Smooth muscle cell (in vitro differentiated cells): ENCODE data around the gene CDHR3. TPM values are rescaled to one million over a fixed set of nuclear protein-coding genes. Genes with fewer than 3 reads are reported as not detected.

ENCODE experiments used
- DNase-seq: peaks from one replicate; lab custom pipeline; 2025; ENCODE audit not compliant: unreplicated experiment; lab: John Stamatoyannopoulos, UW
- H2AFZ ChIP-seq: fragments of 200-600 bp; sonication (generic); 2 replicates; pipeline ENCODE4 v1.6.0; 2016; ENCODE audit warnings: antibody characterized with exemption, low read depth, mild to moderate bottlenecking
- H3F3A ChIP-seq: fragments of 200-600 bp; sonication (generic); 2 replicates; pipeline ENCODE4 v1.6.0; 2017; ENCODE audit warnings: antibody characterized with exemption, low read depth
- H3K27ac ChIP-seq: fragments of 200-600 bp; sonication (generic); 2 replicates; pipeline ENCODE4 v1.5.1; 2016; ENCODE audit warnings: low read depth, mild to moderate bottlenecking
- H3K27me3 ChIP-seq: fragments of 200-600 bp; sonication (generic); 2 replicates; pipeline ENCODE4 v1.6.1; 2016; ENCODE audit warnings: low read depth, mild to moderate bottlenecking
- H3K36me3 ChIP-seq: fragments of 200-600 bp; sonication (generic); 2 replicates; pipeline ENCODE4 v1.5.1; 2016; ENCODE audit warnings: low read depth
- H3K4me1 ChIP-seq: fragments of 200-600 bp; sonication (generic); 2 replicates; pipeline ENCODE4 v1.5.1; 2016; ENCODE audit warnings: low read depth
- H3K4me2 ChIP-seq: fragments of 200-600 bp; sonication (generic); 2 replicates; pipeline ENCODE4 v1.6.0; 2016; ENCODE audit warnings: mild to moderate bottlenecking
- H3K4me3 ChIP-seq: fragments of 200-600 bp; sonication (generic); 2 replicates; pipeline ENCODE4 v1.5.1; 2016; ENCODE audit warnings: mild to moderate bottlenecking
- H3K79me2 ChIP-seq: fragments of 200-600 bp; sonication (generic); 2 replicates; pipeline ENCODE4 v1.6.0; 2016; ENCODE audit warnings: low read depth, mild to moderate bottlenecking
- H3K9ac ChIP-seq: fragments of 200-600 bp; sonication (generic); 2 replicates; pipeline ENCODE4 v1.6.0; 2016; ENCODE audit warnings: low read depth
- H3K9me3 ChIP-seq: fragments of 200-600 bp; sonication (generic); replicated peaks from 2 replicates; pipeline ENCODE4 v1.5.1; 2016; ENCODE audit warnings: low read depth
- H4K20me1 ChIP-seq: fragments of 200-600 bp; sonication (generic); 2 replicates; pipeline ENCODE4 v1.6.0; 2016; ENCODE audit warnings: low read depth
- CTCF ChIP-seq: fragments of 200-600 bp; sonication (generic); IDR thresholded peaks from 2 replicates; pipeline ENCODE4 v1.5.1; 2017; ENCODE audit warnings: borderline replicate concordance, mild to moderate bottlenecking, antibody characterized with exemption; ENCODE audit not compliant: insufficient read depth, poor library complexity, severe bottlenecking
- WGBS: methylation state at CpG from one replicate; pipeline ENCODE4 v1.1.7; 2016; ENCODE audit warnings: low lambda C conversion rate; 5-methylcytosine and 5-hydroxymethylcytosine counted together
- polyA plus RNA-seq: library from polyadenylated mRNA; unstranded; fragments of >200 nt; fragmentation: Nextera tagmentation; extraction: Ambion mirVana; gene quantifications from 2 replicates; pipeline ENCODE4 v1.2.1, GENCODE V29; 2016
- total RNA-seq: library from RNA; depleted of rRNA; stranded (reverse); fragments of >200 nt; gene quantifications from 2 replicates; pipeline ENCODE4 v1.2.3, GENCODE V29; 2014

The CDHR3 gene
- total and polyA plus RNA-seq, 2 experiments from 2014 or later: 0.31 to 1.7 TPM

DNA sequence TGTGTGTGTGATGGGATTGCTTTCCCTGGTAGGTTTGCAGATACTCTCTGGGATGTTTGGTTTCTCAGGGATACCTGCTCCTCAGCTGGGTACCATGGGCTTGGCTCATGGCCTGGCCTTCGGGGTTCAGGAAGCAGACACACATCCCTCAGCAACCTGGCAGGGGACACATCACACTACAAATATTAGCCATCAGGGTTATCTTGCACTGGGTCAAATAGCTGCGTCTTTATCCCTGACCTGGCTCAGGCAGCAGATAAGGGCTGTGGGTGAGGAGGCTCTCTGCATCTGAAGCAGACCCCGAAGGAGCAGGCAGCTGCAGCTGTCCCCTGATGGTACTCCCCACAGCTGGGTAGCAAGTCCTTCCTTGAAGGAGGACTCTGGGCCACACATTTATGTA lies 25.7 kb upstream of the CDHR3 start:
- Histone ChIP-seq H3K9me3 (no peaks in the 10 kb centered on the region), H3K4me2 (no peak overlapping the region), H2AFZ (no peak overlapping the region), H3K79me2 (no peaks in the 10 kb centered on the region), H3F3A (no peaks in the 10 kb centered on the region), H4K20me1 (no peaks in the 10 kb centered on the region), H3K9ac (no peak overlapping the region), H3K4me1 (peaks cover 10% of the 10 kb centered on the region), H3K27ac (no peak overlapping the region), H3K27me3 (no peaks in the 10 kb centered on the region), H3K4me3 (no peak overlapping the region), H3K36me3 (no peaks in the 10 kb centered on the region)
- no peak for TF ChIP-seq CTCF
- WGBS: 81% methylated on average over 3 of the region's 3 CpGs
- DNase-seq: no peak

- Histone ChIP-seq H3K27me3 (no peaks in the 10 kb centered on the region), H3K36me3 (no peaks in the 10 kb centered on the region), H4K20me1 (no peaks in the 10 kb centered on the region), H3K4me1 (no peaks in the 10 kb centered on the region), H3K9me3 (no peaks in the 10 kb centered on the region), H3K9ac (no peak overlapping the region), H3K79me2 (no peaks in the 10 kb centered on the region), H3K27ac (no peak overlapping the region), H3K4me2 (no peak overlapping the region), H2AFZ (no peak overlapping the region), H3F3A (no peaks in the 10 kb centered on the region), H3K4me3 (no peak overlapping the region)
- TF ChIP-seq CTCF: no peak
- DNase-seq: no peak
- WGBS: 45% methylated on average over 4 of the region's 4 CpGs
Observed at GRCh38 chr7:105940109-105940508, 23.0 kb upstream of the CDHR3 start.

GRCh38 chr7:105941596-105941995 lies 21.5 kb upstream of the CDHR3 start:
- Histone ChIP-seq H3K27ac (no peak overlapping the region), H2AFZ (no peak overlapping the region), H3K4me3 (no peak overlapping the region), H3K4me2 (no peak overlapping the region), H3F3A (no peaks in the 10 kb centered on the region), H3K4me1 (no peaks in the 10 kb centered on the region), H3K79me2 (no peaks in the 10 kb centered on the region), H3K36me3 (no peaks in the 10 kb centered on the region), H4K20me1 (no peaks in the 10 kb centered on the region), H3K9me3 (no peaks in the 10 kb centered on the region), H3K9ac (no peak overlapping the region), H3K27me3 (no peaks in the 10 kb centered on the region)
- TF ChIP-seq CTCF: no peak
- no peak for DNase-seq

DNA sequence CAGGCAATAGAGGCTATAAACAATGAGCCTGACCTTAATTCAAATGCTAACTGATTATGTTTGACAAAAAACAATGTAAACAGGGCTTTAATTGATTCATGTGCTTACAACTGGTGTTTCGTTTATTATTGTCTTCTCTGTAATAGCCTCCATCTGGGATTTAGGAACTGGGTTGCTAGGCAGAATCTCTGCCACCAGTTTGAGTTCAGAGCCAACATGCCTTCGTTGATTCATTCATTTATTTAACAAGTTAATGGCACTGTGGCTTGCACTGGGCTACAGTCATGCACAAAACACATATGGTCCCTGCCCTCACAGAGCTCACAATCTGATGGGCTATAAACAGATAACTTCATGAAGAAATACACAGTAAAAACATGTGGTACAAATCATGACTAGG lies 19.6 kb upstream of the CDHR3 start:
- no peaks in the 10 kb centered on the region for H3K36me3 ChIP-seq
- no peak overlapping the region for H2AFZ ChIP-seq
- no peaks in the 10 kb centered on the region for H3K27me3 ChIP-seq
- no peaks in the 10 kb centered on the region for H3F3A ChIP-seq
- 86% methylated on average over 2 of the region's 2 CpGs for WGBS
- H3K27ac ChIP-seq: no peak overlapping the region
- H4K20me1 ChIP-seq: no peaks in the 10 kb centered on the region
- no peak overlapping the region for H3K4me2 ChIP-seq
- no peaks in the 10 kb centered on the region for H3K9me3 ChIP-seq
- H3K79me2 ChIP-seq: no peaks in the 10 kb centered on the region
- no peak for TF ChIP-seq CTCF
- no peaks in the 10 kb centered on the region for H3K4me1 ChIP-seq
- no peak overlapping the region for H3K9ac ChIP-seq
- no peak for DNase-seq
- no peak overlapping the region for H3K4me3 ChIP-seq
